Measurements from ENCODE around the gene AXDND1. TPM values are rescaled to one million over a fixed set of nuclear protein-coding genes. Genes with fewer than 3 reads are reported as not detected.
"Not testable (repeated sequence)": the region's sequence is repeated elsewhere in the genome, so short reads cannot be mapped to it uniquely, and the experiment has no call there.

AXDND1 gene
- total RNA-seq, 2 donors from 2014 or later = 0.43 to 0.44 TPM

DNA sequence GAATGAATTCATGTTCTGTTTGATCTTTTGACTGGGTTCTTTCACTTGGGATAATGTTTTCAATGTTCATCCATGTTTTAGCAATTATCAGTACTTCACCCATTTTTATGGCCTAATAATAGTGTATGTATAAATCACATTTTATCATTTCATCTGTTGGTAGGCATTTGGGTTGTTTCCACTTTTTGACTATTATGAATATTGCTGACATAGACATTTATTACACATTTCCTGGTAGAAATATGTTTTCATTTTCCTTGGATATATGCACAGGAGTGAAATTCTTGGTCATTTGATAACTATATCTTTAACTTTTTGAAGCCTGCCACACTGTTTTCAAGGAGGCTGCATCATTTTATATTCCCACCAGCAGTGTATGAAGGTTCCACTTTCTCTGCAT, 79.8 kb downstream of the AXDND1 start:
- Mint-ChIP-seq H3K4me3 (no peak overlapping the region), H3K9me3 (no peaks in the 10 kb centered on the region), H3K36me3 (ENCODE audit: insufficient read depth in 2 of 2) (no peaks in the 10 kb centered on the region), H3K27me3 (ENCODE audit: low read depth) (peaks cover 6% of the 10 kb centered on the region), H3K4me1 (ENCODE audit: low read depth) (no peaks in the 10 kb centered on the region), H3K27ac (no peak overlapping the region)
- DNase-seq (no peak), ATAC-seq (replicated peaks in 1 of 2) (no peak)

DNA sequence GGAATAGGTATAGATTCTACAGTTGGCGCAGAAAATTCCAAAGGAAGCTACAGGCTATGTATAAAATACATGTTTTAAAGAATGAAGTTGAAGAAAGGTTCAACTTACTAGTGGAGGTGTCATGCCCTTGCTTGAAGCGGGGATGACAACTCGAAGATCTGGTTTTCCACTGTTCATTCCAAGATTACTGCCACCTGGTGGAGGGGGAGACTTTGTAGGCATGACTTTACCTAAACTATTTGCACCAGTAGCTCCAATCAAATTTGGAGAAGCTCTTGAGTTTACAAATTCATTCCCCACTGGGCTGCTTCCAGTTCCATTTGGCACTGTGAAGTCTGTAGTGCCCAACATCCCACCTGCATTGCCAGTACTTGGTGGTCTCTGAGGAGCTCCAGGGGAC, 81.7 kb downstream of the AXDND1 start:
- no peaks in the 10 kb centered on the region for H3K4me1 Mint-ChIP-seq (ENCODE audit: low read depth)
- peaks cover 5% of the 10 kb centered on the region for H3K27me3 Mint-ChIP-seq (ENCODE audit: low read depth)
- H3K9me3 Mint-ChIP-seq = no peaks in the 10 kb centered on the region
- H3K4me3 Mint-ChIP-seq = no peak overlapping the region
- DNase-seq (no peak), ATAC-seq (replicated peaks in 1 of 2) (no peak)
- no peaks in the 10 kb centered on the region for H3K36me3 Mint-ChIP-seq (ENCODE audit: insufficient read depth in 2 of 2)
- H3K27ac Mint-ChIP-seq = no peak overlapping the region

DNA sequence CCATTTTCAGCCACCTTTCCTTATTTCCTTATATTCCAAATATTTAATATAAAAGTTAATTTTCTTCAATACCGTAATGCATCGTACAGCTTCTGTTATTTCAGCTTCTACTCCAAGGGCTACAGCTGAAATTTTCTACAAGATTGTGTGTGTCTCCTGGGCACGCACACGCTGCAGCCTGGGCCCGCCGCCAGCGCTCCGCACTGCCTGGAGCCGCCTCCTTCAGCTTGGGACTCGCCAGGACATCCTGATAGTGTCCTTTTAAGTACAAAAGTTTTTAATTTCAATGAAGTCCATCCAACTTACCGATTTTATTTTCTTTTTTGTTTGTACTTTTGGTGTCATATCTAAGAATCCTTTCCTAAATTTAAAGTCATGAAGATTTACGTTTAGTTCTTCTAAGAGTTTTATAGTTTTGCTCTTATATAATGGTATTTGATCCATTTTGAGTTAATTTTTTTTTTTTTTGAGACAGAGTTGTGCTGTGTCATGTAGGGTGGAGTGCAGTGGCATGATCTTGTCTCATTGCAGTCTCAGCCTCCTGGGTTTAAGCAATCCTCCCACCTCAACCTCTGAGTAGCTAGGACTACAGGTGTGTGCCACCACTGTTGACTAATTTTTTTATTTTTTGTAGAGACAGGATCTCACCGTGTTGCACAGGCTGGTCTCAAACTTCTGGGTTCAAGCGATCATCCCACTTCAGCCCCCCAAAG, 82.8 kb downstream of the AXDND1 start:
- Mint-ChIP-seq H3K36me3 (ENCODE audit: insufficient read depth in 2 of 2) (no peaks in the 10 kb centered on the region), H3K4me3 (no peak overlapping the region), H3K9me3 (no peaks in the 10 kb centered on the region), H3K4me1 (ENCODE audit: low read depth) (no peaks in the 10 kb centered on the region), H3K27me3 (ENCODE audit: low read depth) (no peaks in the 10 kb centered on the region), H3K27ac (no peak overlapping the region)
- DNase-seq (no peak), ATAC-seq (replicated peaks in 1 of 2) (no peak)

DNA sequence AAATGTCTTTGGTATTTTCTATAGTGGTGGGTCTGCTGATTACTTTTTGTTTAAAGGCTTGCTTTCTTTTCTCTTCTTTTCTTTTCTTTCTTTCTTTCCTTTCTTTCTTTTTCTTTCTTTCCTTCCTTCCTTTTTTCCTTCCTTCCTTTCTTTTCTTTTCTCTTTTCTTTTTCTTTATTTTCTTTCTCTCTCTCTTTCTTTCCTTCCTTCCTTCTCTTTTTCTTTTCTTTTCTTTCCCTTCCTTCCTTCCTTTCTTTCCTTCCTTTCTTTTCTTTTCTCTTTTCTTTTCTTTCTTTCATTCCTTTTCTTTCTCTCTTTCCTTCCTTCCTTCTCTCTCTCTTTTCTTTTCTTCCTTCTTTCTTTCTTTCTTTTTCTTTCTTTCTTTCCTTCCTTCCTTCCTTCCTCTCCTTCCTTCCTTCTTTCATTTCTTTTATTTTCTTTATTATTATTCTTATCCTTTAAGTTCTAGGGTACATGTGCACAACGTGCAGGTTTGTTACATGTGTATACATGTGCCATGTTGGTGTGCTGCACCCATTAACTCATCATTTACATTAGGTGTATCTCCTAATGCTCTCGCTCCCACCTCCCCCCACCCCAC, 93.9 kb downstream of the AXDND1 start:
- DNase-seq; H3K27ac Mint-ChIP-seq; ATAC-seq (replicated peaks in 1 of 2); H3K4me1 Mint-ChIP-seq (ENCODE audit: low read depth); H3K27me3 Mint-ChIP-seq (ENCODE audit: low read depth); H3K9me3 Mint-ChIP-seq; H3K4me3 Mint-ChIP-seq; H3K36me3 Mint-ChIP-seq (ENCODE audit: insufficient read depth in 2 of 2): not testable (repeated sequence)

DNA sequence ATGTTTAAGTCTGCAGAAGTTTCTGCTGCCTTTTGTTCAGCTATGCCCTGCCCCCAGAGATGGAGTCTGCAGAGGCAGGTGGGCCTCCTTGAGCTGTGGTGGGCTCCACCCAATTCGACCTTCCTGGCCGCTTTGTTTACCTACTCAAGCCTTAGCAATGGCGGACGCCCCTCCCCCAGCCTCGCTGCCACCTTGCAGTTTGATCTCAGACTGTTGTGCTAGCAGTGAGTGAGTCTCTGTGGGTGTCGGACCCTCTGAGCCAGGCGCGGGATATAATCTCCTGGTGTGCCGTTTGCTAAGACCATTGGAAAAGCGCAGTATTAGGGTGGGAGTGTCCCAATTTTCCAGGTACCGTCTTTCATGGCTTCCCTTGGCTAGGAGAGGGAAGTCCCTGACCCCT, 99.9 kb downstream of the AXDND1 start:
- H3K9me3 Mint-ChIP-seq; H3K27ac Mint-ChIP-seq; ATAC-seq (replicated peaks in 1 of 2); H3K27me3 Mint-ChIP-seq (ENCODE audit: low read depth); H3K4me1 Mint-ChIP-seq (ENCODE audit: low read depth); DNase-seq; H3K4me3 Mint-ChIP-seq; H3K36me3 Mint-ChIP-seq (ENCODE audit: insufficient read depth in 2 of 2): not testable (repeated sequence)

DNA sequence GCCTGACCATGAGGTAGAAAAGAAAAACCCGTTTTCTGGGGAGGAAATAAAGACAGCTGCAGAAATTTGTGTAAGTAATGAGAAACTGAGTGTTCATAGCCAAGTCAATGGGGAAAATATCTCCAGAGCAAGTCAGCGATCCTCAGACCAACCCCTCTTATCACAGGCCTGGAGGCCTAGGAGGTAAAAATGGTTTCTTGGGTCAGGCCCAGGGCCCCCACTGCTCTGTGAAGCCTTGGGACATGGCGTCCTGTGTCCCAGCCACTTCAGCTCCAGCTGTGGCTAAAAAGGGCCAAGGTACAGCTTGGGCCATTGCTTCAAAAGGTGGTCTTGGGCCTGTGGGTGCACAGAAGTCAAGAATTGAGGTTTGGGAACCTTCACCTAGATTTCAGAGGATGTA, 108.9 kb downstream of the AXDND1 start:
- Mint-ChIP-seq H3K4me1 (ENCODE audit: low read depth) (no peaks in the 10 kb centered on the region), H3K27me3 (ENCODE audit: low read depth) (no peaks in the 10 kb centered on the region), H3K36me3 (ENCODE audit: insufficient read depth in 2 of 2) (peaks cover 13 to 17% of the 10 kb centered on the region in 2 donors), H3K9me3 (peaks cover 14 to 25% of the 10 kb centered on the region in 2 donors), H3K4me3 (no peak overlapping the region), H3K27ac (no peak overlapping the region)
- ATAC-seq (replicated peaks in 1 of 2) = no peak
- no peak for DNase-seq

DNA sequence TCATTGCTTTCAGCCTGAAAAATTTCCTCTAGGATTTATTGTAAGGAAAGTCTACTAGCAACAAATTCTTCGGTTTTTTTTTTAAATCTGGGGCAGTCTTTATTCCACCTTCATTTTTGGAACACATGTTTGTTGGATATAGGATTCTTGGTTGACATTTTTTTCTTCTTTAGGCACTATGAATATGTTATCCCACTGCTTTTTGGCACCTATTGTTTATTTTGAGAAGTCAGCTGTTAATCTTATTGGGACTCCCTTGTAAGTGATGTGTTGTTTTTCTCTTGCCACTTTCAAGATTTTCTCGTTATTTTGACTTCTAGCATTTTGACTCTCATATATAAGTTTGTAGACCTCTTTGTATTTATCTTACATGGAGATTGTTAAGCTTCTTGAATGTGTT, 110.7 kb downstream of the AXDND1 start:
- Mint-ChIP-seq H3K9me3 (peaks cover 17 to 24% of the 10 kb centered on the region in 2 donors), H3K4me1 (ENCODE audit: low read depth) (no peaks in the 10 kb centered on the region), H3K36me3 (ENCODE audit: insufficient read depth in 2 of 2) (peaks cover 13 to 19% of the 10 kb centered on the region in 2 donors), H3K4me3 (no peak overlapping the region), H3K27ac (no peak overlapping the region), H3K27me3 (ENCODE audit: low read depth) (no peaks in the 10 kb centered on the region)
- DNase-seq (no peak), ATAC-seq (replicated peaks in 1 of 2) (no peak)

DNA sequence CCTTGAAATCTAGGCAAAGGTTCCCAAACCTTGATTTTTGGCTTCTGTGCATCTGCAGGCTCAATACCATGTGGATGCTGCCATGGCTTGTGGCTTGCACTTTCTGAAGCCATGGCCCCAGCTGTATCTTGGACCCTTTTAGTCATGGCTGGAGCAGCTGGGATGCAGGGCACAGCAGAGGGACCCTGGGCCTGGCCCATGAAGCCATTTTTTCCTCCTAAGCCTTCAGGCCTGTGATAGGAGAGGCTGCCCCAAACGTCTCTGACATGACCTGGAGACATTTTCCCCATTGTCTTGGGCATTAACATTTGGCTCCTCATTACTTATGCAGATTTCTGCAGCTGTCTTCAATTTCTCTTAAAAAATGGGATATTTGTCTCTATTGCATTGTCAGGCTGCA, 112.6 kb downstream of the AXDND1 start:
- no peak overlapping the region for H3K4me3 Mint-ChIP-seq
- no peaks in the 10 kb centered on the region for H3K27me3 Mint-ChIP-seq (ENCODE audit: low read depth)
- H3K9me3 Mint-ChIP-seq = peaks cover 17 to 22% of the 10 kb centered on the region in 2 donors
- H3K27ac Mint-ChIP-seq = no peak overlapping the region
- no peak for ATAC-seq (replicated peaks in 1 of 2)
- H3K4me1 Mint-ChIP-seq (ENCODE audit: low read depth) = no peaks in the 10 kb centered on the region
- H3K36me3 Mint-ChIP-seq (ENCODE audit: insufficient read depth in 2 of 2) = peaks cover 13 to 19% of the 10 kb centered on the region in 2 donors
- DNase-seq = no peak

DNA sequence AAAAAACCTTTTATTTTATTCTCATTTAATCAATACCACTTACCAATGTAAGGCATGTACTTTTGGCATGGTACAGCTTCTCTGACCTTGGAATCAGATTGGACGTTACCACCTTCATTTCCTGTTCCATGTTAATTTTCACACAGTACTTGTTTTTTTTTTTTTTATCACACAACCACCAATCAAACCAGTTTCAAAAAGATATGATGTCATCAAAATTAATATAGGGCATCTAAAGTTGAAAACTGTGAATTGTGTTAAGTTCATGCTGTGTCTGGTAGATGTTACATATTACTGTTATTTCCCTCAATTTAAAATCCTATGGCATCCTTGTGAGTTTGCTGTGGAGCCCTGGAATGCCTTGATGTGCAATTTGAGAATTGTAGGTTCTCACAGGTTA, 124.8 kb downstream of the AXDND1 start:
- DNase-seq (no peak), ATAC-seq (replicated peaks in 1 of 2) (no peak)
- H3K4me1 Mint-ChIP-seq (ENCODE audit: low read depth) = no peaks in the 10 kb centered on the region
- no peak overlapping the region for H3K4me3 Mint-ChIP-seq
- H3K9me3 Mint-ChIP-seq = no peaks in the 10 kb centered on the region
- H3K36me3 Mint-ChIP-seq (ENCODE audit: insufficient read depth in 2 of 2) = no peaks in the 10 kb centered on the region
- H3K27me3 Mint-ChIP-seq (ENCODE audit: low read depth) = no peaks in the 10 kb centered on the region
- H3K27ac Mint-ChIP-seq = no peak overlapping the region

DNA sequence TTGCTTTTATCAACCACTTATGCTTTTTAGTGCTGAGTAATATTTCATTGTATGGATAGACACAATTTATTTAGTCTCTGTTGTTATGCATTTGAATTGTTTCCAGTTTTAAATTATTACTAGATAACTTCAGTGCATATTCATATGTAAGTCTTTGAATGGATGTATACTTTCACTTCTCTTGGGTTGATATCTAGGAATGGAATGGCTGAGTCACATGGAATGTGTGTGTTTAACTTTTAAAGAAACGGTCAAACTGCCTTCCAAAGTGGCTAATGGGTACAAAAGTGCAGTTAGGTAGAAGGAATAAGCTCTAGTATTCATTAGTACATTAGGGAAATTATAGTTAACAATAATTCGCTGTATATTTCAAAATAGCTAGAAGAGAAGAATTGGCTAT, 127.6 kb downstream of the AXDND1 start:
- H3K4me3 Mint-ChIP-seq = no peak overlapping the region
- no peaks in the 10 kb centered on the region for H3K4me1 Mint-ChIP-seq (ENCODE audit: low read depth)
- ATAC-seq (replicated peaks in 1 of 2) = no peak
- no peak for DNase-seq
- H3K9me3 Mint-ChIP-seq = peaks cover 0 to 4% of the 10 kb centered on the region in 2 donors
- no peak overlapping the region for H3K27ac Mint-ChIP-seq
- H3K27me3 Mint-ChIP-seq (ENCODE audit: low read depth) = peaks cover 13% of the 10 kb centered on the region
- no peaks in the 10 kb centered on the region for H3K36me3 Mint-ChIP-seq (ENCODE audit: insufficient read depth in 2 of 2)

DNA sequence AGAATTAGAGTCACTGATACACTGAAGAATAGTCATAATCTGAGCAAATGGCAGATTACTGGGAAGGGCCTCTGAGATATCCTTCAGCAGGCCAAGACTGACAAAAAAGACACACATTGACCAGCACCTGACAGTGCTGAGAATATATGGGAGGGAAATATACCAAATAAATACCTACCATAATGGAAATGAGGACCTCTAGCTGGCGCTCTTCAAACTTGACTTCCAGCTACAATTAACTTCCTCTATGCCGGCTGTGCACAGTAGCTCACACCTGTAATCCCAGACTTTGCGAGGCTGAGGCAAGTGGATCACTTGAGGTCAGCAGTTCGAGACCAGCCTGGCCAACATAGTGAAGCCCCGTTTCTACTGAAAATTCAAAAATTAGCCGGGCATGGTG, 140.4 kb downstream of the AXDND1 start:
- H3K36me3 Mint-ChIP-seq (ENCODE audit: insufficient read depth in 2 of 2) = no peaks in the 10 kb centered on the region
- H3K4me3 Mint-ChIP-seq = no peak overlapping the region
- H3K27ac Mint-ChIP-seq = no peak overlapping the region
- DNase-seq (no peak), ATAC-seq (replicated peaks in 1 of 2) (no peak)
- H3K4me1 Mint-ChIP-seq (ENCODE audit: low read depth) = no peaks in the 10 kb centered on the region
- no peaks in the 10 kb centered on the region for H3K9me3 Mint-ChIP-seq
- no peaks in the 10 kb centered on the region for H3K27me3 Mint-ChIP-seq (ENCODE audit: low read depth)

DNA sequence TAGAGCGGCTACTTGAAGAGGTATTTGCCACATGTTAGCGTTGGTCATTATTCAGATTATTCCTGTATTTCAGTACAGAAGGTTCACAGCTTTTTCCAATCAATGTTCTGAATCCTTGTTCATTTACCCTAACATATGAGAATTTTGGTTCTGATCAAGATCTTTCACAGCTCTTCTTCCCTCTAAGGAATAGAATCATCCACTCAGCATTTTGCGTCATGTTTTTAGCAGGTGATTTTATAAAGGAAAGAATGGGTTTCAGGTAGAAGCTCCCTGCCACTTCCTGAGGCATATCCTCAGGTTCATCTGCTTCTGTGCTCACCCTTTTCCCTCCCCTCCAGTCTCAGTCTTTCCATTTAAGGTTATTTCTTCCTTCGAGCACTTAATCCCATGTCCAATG, 143.6 kb downstream of the AXDND1 start:
- H3K4me1 Mint-ChIP-seq (ENCODE audit: low read depth) = no peaks in the 10 kb centered on the region
- no peak for DNase-seq
- H3K27ac Mint-ChIP-seq = no peak overlapping the region
- no peak for ATAC-seq (replicated peaks in 1 of 2)
- H3K36me3 Mint-ChIP-seq (ENCODE audit: insufficient read depth in 2 of 2) = peaks cover 0 to 1% of the 10 kb centered on the region in 2 donors
- H3K9me3 Mint-ChIP-seq = peaks cover 1 to 3% of the 10 kb centered on the region in 2 donors
- no peak overlapping the region for H3K4me3 Mint-ChIP-seq
- peaks cover 5% of the 10 kb centered on the region for H3K27me3 Mint-ChIP-seq (ENCODE audit: low read depth)

DNA sequence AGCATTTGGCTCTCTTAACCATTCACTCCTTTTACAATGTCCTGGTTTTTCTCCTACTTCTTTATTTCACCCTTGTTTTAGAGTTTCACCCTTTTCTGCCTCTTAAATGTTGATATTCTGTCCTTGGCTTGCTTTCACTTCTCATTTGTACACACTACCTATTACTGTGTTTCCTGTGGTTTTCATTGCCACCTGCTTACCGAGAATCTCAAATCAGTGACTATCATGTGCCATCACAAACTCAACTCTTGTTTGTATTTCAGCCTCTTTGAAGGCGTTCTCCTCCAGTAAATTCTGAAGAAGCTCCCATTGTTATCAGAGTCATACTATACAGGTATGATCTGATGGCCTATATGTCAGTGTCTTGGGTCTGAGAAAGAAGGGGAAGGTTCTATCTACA, 144.3 kb downstream of the AXDND1 start:
- ATAC-seq (replicated peaks in 1 of 2) = peak in 1 of 2 donors; percentile 35
- Mint-ChIP-seq H3K4me3 (no peak overlapping the region), H3K36me3 (ENCODE audit: insufficient read depth in 2 of 2) (peaks cover 0 to 1% of the 10 kb centered on the region in 2 donors), H3K4me1 (ENCODE audit: low read depth) (no peaks in the 10 kb centered on the region), H3K27ac (no peak overlapping the region), H3K27me3 (ENCODE audit: low read depth) (peaks cover 5% of the 10 kb centered on the region), H3K9me3 (peaks cover 1 to 3% of the 10 kb centered on the region in 2 donors)
- DNase-seq = no peak

All from activated T-cell treated with anti-CD3 and anti-CD28 coated beads, Interleukin-2, amount 50 U/mL, for 72 hours (primary cell).